Activated CD4-positive, alpha-beta T cell treated with anti-CD3 and anti-CD28 coated beads, Interleukin-2, amount 10 ng/mL, durations not matched to agents 7 days and 5 days (primary cell): Measurements from ENCODE around the gene ZNF512. TPM values are rescaled to one million over a fixed set of nuclear protein-coding genes. Genes with fewer than 3 reads are reported as not detected.
"Not testable (repeated sequence)": the region's sequence is repeated elsewhere in the genome, so short reads cannot be mapped to it uniquely, and the experiment has no call there.

ENCODE experiments used
- CTCF ChIA-PET: fragments of 350-600 bp; sonication (Branson Sonifier 250); formaldehyde crosslinking; loops from one replicate; lab custom pipeline; 2021; ENCODE audit warnings: antibody characterized with exemption; lab: Charles Lee
- POLR2A ChIA-PET: fragments of 350-600 bp; sonication (Branson Sonifier 250); formaldehyde crosslinking; loops from one replicate; lab custom pipeline; 2021; ENCODE audit warnings: antibody characterized with exemption; lab: Charles Lee
- DNase-seq: peaks from one replicate; pipeline ENCODE4 v3.0.0-alpha.2; 2020
- H3K27ac Mint-ChIP-seq: one replicate; pipeline ENCODE4 v1.8.0; 2021; ENCODE audit warnings: mild to moderate bottlenecking, moderate library complexity, mixed read lengths
- H3K27me3 Mint-ChIP-seq: one replicate; pipeline ENCODE4 v1.8.0; 2021; ENCODE audit warnings: mixed read lengths
- H3K36me3 Mint-ChIP-seq: one replicate; pipeline ENCODE4 v1.8.0; 2021; ENCODE audit warnings: low read depth, mixed read lengths
- H3K4me1 Mint-ChIP-seq: one replicate; pipeline ENCODE4 v1.8.0; 2021; ENCODE audit warnings: mixed read lengths
- H3K4me3 Mint-ChIP-seq: one replicate; pipeline ENCODE4 v1.8.0; 2021; ENCODE audit warnings: mild to moderate bottlenecking, moderate library complexity, mixed read lengths
- H3K9me3 Mint-ChIP-seq: one replicate; pipeline ENCODE4 v1.8.0; 2021; ENCODE audit warnings: mixed read lengths
- total RNA-seq, 2 experiments: library from RNA; stranded (reverse); gene quantifications; one replicate each; pipeline ENCODE4 v1.2.3, GENCODE V29; 2021

ZNF512 gene
- total RNA-seq, 2 experiments from 2014 or later: 42.3 to 51.5 TPM

DNA sequence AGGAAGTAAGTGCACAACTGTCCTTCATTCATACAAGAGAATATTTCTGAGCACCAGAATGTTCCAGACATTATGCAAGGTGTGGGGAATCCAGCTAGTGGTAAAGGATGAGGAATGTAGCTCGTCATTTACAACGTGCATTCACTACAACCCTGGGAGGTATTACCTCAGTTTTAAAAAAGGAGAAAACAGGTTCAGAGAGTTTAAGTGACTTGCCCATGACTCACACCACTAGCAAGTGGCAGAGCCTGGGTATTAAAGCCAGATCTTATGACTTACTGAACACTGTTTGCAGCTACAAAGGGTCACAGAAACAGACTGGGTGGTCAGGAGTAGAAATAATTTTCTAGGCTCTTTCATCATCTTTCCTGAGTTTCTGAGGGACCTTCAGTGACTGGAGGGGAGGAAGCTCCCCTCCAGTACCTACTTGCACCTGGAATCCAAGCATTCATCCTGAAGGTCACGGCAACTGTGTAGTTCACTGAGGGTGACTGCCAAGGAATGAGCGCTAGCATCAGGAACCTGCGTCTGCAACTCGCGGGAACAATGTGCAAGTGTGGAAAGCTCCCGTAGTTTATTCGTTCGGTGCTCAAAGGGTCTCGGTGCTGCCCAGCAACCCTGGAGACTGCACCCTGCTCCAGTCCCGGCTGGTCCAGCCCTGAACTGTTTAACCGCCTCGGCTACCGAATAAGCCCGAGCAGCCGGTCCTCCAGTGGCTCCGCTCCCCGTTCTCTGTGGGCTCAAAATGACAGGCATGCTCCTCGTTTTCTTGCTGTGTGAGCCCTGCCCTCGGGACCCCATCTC, 45.3 kb downstream of the ZNF512 start:
- peaks cover 37% of the 10 kb centered on the region for H3K36me3 Mint-ChIP-seq
- H3K4me3 Mint-ChIP-seq: no peak overlapping the region
- CTCF ChIA-PET: interaction anchor here (0.6 to 1.7 kb wide), 7 partner anchors 11 to 363 kb away, joined by 3 to 6 read pairs (median 5); no protein-coding TSS in a partner anchor
- no peaks in the 10 kb centered on the region for H3K27me3 Mint-ChIP-seq
- H3K9me3 Mint-ChIP-seq: no peaks in the 10 kb centered on the region
- peaks cover 18% of the 10 kb centered on the region for H3K4me1 Mint-ChIP-seq
- POLR2A ChIA-PET: interaction anchor here (0.6 kb wide), 1 partner anchor 773 kb away, joined by 9 read pairs; no protein-coding TSS in a partner anchor
- no peak overlapping the region for H3K27ac Mint-ChIP-seq
- no peak for DNase-seq

DNA sequence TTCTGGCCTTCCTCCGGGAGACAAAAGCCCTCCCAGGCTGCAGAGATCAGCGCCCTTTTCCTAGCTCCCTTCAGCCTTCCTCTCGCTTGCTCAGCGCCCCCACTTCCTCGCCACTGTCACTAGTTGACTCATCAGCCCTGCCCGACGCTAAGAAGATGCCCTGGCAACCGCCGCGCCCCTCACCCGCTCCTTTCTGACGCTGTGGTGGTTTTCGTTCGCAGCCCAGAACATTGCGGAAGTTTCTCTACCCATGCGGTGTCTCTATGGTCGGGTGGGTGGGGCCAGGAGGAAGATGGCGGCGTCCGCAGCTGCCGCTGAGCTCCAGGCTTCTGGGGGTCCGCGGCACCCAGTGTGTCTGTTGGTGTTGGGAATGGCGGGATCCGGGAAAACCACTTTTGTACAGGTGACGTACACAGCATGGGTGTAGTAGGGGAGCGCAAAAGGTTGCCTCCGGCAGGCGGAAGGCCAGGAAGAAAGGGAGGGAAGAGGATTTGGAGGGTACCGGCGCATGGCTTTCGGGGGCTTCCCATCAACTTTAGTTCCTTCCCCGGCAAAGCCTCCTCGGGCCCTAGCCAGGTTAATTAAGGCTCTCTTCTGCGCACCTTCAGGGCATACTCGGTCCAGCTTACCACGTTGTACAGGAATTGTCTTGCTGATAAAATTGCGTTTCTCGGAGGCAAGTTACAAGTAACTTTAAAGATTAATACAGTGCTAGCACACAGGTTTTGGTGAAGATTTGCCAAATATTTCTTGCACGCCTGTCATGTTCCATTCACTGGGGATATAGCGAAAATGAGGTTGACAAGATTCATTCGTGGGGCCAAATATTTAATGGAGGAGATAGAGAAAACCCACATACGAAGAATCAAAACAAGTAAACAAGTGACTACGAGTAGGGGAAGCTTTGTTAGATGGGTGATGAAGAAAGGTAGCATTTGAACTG, 46.2 kb downstream of the ZNF512 start, which contains the start of the genes CCDC121 and GPN1:
CCDC121 (minus strand) TSS at position 246 of the 943 bp plus-strand sequence. CDS start 1,213 bp downstream, outside the sequence.
GPN1 (plus strand) TSS at position 284 of the 943 bp plus-strand sequence; CDS start at position 293, 9 bp downstream.
- H3K36me3 Mint-ChIP-seq: peaks cover 33% of the 10 kb centered on the region
- ChIA-PET CTCF (interaction anchor here (0.8 to 1.7 kb wide), 5 partner anchors 10 to 364 kb away, joined by 3 to 6 read pairs (median 5); no protein-coding TSS in a partner anchor), POLR2A (interaction anchor here (0.6 kb wide), 2 partner anchors 9 to 772 kb away, joined by 3 to 9 read pairs; no protein-coding TSS in a partner anchor)
- peaks cover 18% of the 10 kb centered on the region for H3K4me1 Mint-ChIP-seq
- peak; percentile 96 for DNase-seq
- no peak within 1 kb of the TSS for H3K4me3 Mint-ChIP-seq
- no peak within 1 kb of the TSS for H3K27ac Mint-ChIP-seq
- no peaks in the 10 kb centered on the region for H3K27me3 Mint-ChIP-seq
- no peaks in the 10 kb centered on the region for H3K9me3 Mint-ChIP-seq

DNA sequence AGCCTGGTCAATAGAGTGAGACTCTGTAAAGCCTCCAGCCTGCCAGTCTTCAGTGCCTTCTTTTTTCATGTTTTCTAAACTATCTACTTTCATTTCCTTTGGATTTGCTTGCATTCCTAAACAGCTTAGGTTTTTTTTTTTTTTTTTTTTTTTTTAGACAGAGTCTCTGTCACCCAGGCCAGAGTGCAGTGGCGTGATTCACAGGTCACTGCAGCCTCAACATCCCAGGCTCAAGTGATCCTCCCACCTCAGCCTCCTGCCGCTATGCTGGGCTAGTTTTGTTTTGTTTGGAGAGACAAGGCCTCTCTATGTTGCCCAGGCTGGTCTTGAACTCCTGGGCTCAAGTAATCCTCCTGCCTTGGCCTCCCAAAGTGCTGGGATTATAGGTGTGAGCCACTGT, 47.4 kb downstream of the ZNF512 start:
- POLR2A ChIA-PET: interaction anchor here (0.6 kb wide), 1 partner anchor 1598 kb away, joined by 3 read pairs; no protein-coding TSS in a partner anchor
- peaks cover 22% of the 10 kb centered on the region for H3K4me1 Mint-ChIP-seq
- H3K27me3 Mint-ChIP-seq, H3K9me3 Mint-ChIP-seq, H3K27ac Mint-ChIP-seq, DNase-seq, H3K4me3 Mint-ChIP-seq, CTCF ChIA-PET: not testable (repeated sequence)
- peaks cover 35% of the 10 kb centered on the region for H3K36me3 Mint-ChIP-seq

DNA sequence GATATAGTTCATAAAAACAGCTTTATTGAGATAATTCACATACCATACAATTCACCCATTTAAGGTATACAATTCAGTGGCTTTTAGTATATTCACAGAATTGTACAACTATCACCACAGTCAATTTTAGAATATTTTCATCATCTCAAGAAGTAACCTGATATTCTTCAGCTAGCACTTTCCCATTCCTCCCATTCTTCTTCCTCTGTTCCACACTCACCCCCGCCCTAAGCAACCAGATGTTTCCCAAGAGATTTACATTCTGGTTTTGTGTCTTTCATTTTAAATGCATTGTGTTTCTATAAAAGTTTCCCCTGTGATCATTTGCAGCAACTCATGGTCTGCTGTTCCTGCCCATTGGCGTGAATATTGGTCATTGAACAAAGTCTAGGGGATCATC, 51.4 kb downstream of the ZNF512 start:
- POLR2A ChIA-PET: no interaction called here
- no peak for DNase-seq
- Mint-ChIP-seq H3K4me1 (peaks cover 45% of the 10 kb centered on the region), H3K27me3 (no peaks in the 10 kb centered on the region), H3K4me3 (no peak overlapping the region), H3K27ac (no peak overlapping the region), H3K9me3 (no peaks in the 10 kb centered on the region), H3K36me3 (peaks cover 62% of the 10 kb centered on the region)
- CTCF ChIA-PET: no interaction called here

DNA sequence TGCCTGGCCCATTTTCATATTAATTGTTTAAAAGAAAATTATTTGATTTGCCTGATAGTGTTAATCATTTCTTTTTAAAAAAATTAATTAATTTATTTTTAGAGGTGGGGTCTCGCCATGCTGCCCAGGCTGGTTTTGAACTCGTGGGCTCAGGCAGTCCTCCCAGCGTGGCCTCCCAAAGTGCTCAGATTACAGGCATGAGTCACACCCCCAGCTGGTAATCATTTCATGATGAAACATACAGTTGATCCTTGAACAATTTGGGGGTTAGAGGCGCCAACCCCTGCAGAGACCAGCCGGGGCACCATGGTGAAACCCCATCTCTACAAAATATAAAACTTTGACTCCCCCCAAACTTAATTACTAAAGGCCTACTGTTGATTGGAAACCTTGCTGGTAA, 53.9 kb downstream of the ZNF512 start:
- H3K9me3 Mint-ChIP-seq: no peaks in the 10 kb centered on the region
- peaks cover 60% of the 10 kb centered on the region for H3K36me3 Mint-ChIP-seq
- ChIA-PET POLR2A (interaction anchor here (0.7 kb wide), 1 partner anchor 279 kb away, joined by 3 read pairs; no protein-coding TSS in a partner anchor), CTCF (no interaction called here)
- no peak overlapping the region for H3K27ac Mint-ChIP-seq
- no peak overlapping the region for H3K4me3 Mint-ChIP-seq
- no peaks in the 10 kb centered on the region for H3K27me3 Mint-ChIP-seq
- DNase-seq: no peak
- peaks cover 34% of the 10 kb centered on the region for H3K4me1 Mint-ChIP-seq

DNA sequence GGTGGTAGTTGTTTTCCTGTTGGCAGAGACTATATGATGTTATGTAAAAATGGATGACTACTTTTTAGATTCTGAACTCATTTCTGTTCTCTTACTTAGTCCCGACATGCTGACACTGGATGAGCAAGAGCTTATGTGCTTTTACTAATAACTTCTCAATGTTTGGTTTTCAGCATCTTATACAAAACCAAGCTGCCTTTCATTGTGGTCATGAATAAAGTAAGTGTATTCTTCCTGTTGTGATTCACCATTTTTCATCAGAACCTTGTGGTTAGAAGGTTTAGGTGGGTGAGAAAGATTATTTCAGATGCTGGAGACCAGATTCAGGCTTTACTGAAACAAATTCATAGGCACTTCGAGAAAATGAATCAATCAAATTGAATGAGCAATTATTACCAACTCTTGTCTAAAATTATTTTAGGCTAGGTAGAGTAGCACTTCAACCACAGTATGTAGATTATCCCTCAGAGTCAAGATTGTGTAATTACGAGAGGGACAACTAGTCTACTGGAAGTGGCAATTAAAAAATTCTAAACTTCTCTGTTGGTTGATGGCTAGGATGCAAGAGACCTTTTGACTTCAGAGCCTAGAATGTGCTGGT, 55.3 kb downstream of the ZNF512 start:
- Mint-ChIP-seq H3K4me3 (no peak overlapping the region), H3K36me3 (peaks cover 58% of the 10 kb centered on the region)
- POLR2A ChIA-PET: interaction anchor here (0.6 kb wide), 1 partner anchor 9 kb away, joined by 3 read pairs; the partner anchor contains the start of genes CCDC121 and GPN1

DNA sequence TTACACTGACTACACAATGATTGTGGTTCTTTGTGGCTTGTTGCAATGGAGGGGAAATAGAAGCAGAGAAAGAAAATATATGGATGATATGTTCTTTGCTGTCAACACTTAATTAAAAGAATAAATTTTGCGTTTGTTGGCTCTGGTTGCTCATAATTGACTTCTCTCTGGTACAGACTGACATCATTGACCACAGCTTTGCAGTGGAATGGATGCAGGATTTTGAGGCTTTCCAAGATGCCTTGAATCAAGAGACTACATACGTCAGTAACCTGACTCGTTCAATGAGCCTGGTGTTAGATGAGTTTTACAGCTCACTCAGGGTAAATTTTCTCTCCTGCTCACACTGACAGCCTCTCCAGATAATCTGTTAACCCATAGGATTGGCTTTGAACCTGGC, 55.9 kb downstream of the ZNF512 start:
- no peak for DNase-seq
- no peaks in the 10 kb centered on the region for H3K27me3 Mint-ChIP-seq
- peaks cover 27% of the 10 kb centered on the region for H3K4me1 Mint-ChIP-seq
- H3K36me3 Mint-ChIP-seq: peaks cover 56% of the 10 kb centered on the region
- H3K4me3 Mint-ChIP-seq: no peak overlapping the region
- no peaks in the 10 kb centered on the region for H3K9me3 Mint-ChIP-seq
- ChIA-PET POLR2A (interaction anchor here (0.7 kb wide), 1 partner anchor 16 kb away, joined by 5 read pairs; no protein-coding TSS in a partner anchor), CTCF (interaction anchor here (2.4 to 3.4 kb wide), 2 partner anchors 10 to 45 kb away, joined by 6 to 8 read pairs; partner anchors contain the start of genes CCDC121 and GPN1)
- peak overlapping the region; percentile 75 for H3K27ac Mint-ChIP-seq

More for the DNA sequence above, 55.3 kb downstream of the ZNF512 start:
- H3K9me3 Mint-ChIP-seq: no peaks in the 10 kb centered on the region
- DNase-seq: no peak
- CTCF ChIA-PET: interaction anchor here (0.9 to 2.4 kb wide), 2 partner anchors 10 kb away, joined by 4 to 6 read pairs; partner anchors contain the start of genes CCDC121 and GPN1
- no peaks in the 10 kb centered on the region for H3K27me3 Mint-ChIP-seq
- peak overlapping the region; percentile 75 for H3K27ac Mint-ChIP-seq
- H3K4me1 Mint-ChIP-seq: peaks cover 27% of the 10 kb centered on the region

DNA sequence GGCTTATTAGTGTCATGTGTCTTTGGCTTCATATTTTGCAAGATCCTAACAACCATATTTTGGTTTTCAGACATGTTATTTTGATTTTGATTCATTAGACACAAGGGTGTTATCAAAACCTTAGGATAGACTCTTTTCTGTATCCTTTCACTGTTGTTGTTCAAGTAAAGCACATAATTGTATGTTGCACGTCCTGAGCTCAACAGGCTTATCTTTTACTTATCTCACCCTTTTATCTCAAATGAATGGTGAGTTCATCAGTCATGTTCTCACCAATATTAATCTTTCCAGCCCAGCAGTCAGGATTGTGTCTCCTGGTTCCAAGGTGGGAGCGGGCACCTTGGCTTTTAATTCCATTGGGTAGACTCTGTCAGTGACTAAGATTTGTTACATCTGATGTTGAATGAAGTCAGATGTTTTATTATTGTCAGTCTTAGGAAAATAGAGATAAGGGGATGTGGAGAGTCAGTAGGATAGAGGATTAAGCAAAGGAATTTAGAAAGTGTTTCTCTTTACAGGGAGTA, 57.9 kb downstream of the ZNF512 start:
- Mint-ChIP-seq H3K27ac (no peak overlapping the region), H3K4me3 (no peak overlapping the region), H3K4me1 (peaks cover 20% of the 10 kb centered on the region), H3K27me3 (no peaks in the 10 kb centered on the region), H3K9me3 (no peaks in the 10 kb centered on the region), H3K36me3 (peaks cover 45% of the 10 kb centered on the region)
- no peak for DNase-seq
- POLR2A ChIA-PET: no interaction called here
- CTCF ChIA-PET: interaction anchor here (3.4 kb wide), 1 partner anchor 43 kb away, joined by 8 read pairs; no protein-coding TSS in a partner anchor

DNA sequence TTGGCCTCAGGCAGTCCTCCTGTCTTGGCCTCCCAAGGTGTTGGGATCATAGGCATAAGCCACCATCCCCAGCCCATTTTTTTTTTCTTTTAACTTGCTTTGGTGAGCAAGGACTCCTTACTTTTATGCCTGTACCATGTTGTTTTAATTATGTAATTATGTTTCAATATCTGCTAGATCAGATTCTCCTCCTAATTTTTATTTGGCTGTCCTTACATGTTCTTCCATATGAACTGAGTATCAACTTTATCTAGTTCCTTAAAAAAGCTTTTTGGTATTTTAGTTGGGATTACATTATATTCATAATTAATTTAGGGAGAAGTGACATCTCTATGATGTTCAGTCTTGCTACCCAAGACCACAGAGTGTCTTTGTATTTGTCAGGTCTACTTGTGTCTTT, 62.4 kb downstream of the ZNF512 start:
- no peaks in the 10 kb centered on the region for H3K9me3 Mint-ChIP-seq
- H3K27ac Mint-ChIP-seq: no peak overlapping the region
- H3K4me3 Mint-ChIP-seq: no peak overlapping the region
- no peaks in the 10 kb centered on the region for H3K27me3 Mint-ChIP-seq
- H3K36me3 Mint-ChIP-seq: peaks cover 42% of the 10 kb centered on the region
- ChIA-PET POLR2A (no interaction called here), CTCF (interaction anchor here (0.7 to 3.5 kb wide), 4 partner anchors 17 to 232 kb away, joined by 3 to 19 read pairs (median 4); partner anchors contain the start of genes CCDC121 and GPN1)
- no peaks in the 10 kb centered on the region for H3K4me1 Mint-ChIP-seq
- no peak for DNase-seq

DNA sequence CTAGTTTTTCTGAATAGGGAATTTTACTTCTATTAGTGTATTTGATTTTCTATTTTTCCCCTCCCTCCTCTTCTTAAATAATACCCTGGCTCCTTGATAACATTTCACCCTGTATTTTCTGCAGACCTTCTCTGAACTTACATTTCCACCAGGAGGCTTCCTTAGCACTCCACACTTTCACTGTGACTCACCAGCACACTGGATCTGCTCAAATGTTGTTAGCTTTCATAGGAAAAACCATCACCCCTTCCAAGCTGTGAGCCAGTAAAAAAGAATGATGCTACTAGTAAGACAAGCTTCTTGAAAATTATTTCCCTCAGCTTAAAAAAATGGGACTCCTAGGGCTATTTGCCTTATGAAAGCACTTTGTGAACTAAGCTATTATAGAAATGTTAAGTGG, 64.4 kb downstream of the ZNF512 start:
- Mint-ChIP-seq H3K4me1 (no peaks in the 10 kb centered on the region), H3K36me3 (peaks cover 39% of the 10 kb centered on the region), H3K27ac (no peak overlapping the region), H3K4me3 (no peak overlapping the region), H3K27me3 (no peaks in the 10 kb centered on the region), H3K9me3 (no peaks in the 10 kb centered on the region)
- DNase-seq: no peak
- POLR2A ChIA-PET: no interaction called here
- CTCF ChIA-PET: interaction anchor here (0.5 to 3.5 kb wide), 4 partner anchors 9 to 55 kb away, joined by 3 to 19 read pairs (median 4); partner anchors contain the start of genes CCDC121 and GPN1

DNA sequence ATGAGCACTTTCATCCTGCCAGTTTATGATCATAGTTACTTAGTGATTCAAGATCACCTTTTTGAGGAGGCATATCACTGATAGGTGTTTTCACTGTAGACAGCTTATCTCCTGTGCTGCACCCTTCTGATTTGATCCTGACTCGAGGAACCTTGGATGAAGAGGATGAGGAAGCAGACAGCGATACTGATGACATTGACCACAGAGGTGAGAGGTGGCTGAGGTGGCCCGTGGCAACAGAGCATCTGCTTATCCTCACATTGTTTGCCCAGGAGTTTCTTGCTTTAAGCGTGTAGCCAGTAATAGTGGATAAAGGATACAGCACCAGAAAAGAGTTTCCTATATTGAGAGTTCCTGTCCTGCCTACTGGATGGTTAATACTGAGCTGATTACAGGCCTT, 64.9 kb downstream of the ZNF512 start:
- Mint-ChIP-seq H3K9me3 (no peaks in the 10 kb centered on the region), H3K27ac (no peak overlapping the region), H3K4me3 (no peak overlapping the region), H3K36me3 (peaks cover 40% of the 10 kb centered on the region), H3K27me3 (no peaks in the 10 kb centered on the region), H3K4me1 (no peaks in the 10 kb centered on the region)
- CTCF ChIA-PET: interaction anchor here (0.5 to 3.5 kb wide), 4 partner anchors 8 to 55 kb away, joined by 3 to 19 read pairs (median 4); no protein-coding TSS in a partner anchor
- no peak for DNase-seq
- POLR2A ChIA-PET: no interaction called here
